ENCODE results near the gene TBC1D14. TPM values are rescaled to one million over a fixed set of nuclear protein-coding genes. Genes with fewer than 3 reads are reported as not detected.

Gene TBC1D14
- total RNA-seq, 1 experiment from 2014 or later: 44.3 TPM

DNA sequence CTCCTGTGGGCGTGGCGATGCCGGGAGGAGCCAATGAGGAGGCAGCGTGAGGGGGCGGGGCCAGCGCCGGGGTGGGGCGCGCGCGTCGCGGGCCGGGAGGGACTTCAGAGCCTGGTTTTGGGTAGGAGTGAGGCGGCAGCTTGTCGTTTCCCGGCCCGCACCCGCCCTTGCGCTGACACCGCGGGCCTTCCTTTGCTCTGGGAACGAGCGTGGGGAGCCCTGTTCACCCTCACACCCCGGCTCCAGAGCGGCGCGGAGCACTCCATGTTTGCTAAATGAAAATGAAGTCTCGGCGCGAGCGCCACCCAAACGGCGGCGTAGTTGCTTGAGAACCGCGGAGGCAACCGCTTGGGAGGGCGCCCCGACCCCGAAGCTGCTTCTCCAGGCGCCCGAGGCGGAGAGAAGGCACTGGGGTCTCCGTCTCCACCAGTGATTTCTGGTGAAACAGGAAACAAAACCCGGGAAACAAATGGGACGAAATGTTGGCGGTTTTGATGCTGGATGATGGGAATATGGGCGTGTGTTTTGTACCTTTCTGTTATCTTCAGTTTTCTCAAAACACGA is 158.7 kb downstream of the TBC1D14 start:
- POLR2A ChIA-PET (ENCODE audit: low non-redundant PET): interaction anchor here (1.0 kb wide), 1 partner anchor 9 kb away, joined by 3 read pairs; no protein-coding TSS in a partner anchor
- CTCF ChIA-PET: interaction anchor here (0.6 to 1.2 kb wide), 2 partner anchors 18 to 94 kb away, joined by 4 to 12 read pairs; no protein-coding TSS in a partner anchor
- peaks cover 6% of the 10 kb centered on the region for H3K4me1 ChIP-seq (ENCODE audit: insufficient read depth, low read length, poor library complexity, severe bottlenecking)
- intact Hi-C loops (cut with micrococcal nuclease; ENCODE audit: unreplicated experiment): loop anchor here (5.0 kb wide), 1 partner anchor 96 kb away; no protein-coding TSS in a partner anchor
- TF ChIP-seq EZH2 (IDR thresholded peaks at IDR 0.05; ENCODE audit: borderline replicate concordance, low read depth, low read length, poor library complexity, severe bottlenecking) (no peak), CTCF (conservative IDR thresholded peaks at IDR 0.05; ENCODE audit: low read depth, low read length) (no peak)
- BruUV-seq (replicated peaks): TSS peak; percentile 91
- peak overlapping the region; percentile 98 for H3K4me3 ChIP-seq (ENCODE audit: low read depth, low read length, poor library complexity, severe bottlenecking)
- no peaks in the 10 kb centered on the region for H3K9me3 ChIP-seq (ENCODE audit: low read depth, low read length, poor library complexity, severe bottlenecking)
- no peaks in the 10 kb centered on the region for H3K27me3 ChIP-seq (replicated peaks; ENCODE audit: insufficient read depth, low read depth, low read length, poor library complexity)
- DNase-seq (ENCODE audit: low spot score): no peak
- H3K36me3 ChIP-seq (ENCODE audit: insufficient read depth, low read length, poor library complexity, severe bottlenecking): peaks cover 14% of the 10 kb centered on the region
- H3K27ac ChIP-seq (ENCODE audit: low read depth, low read length, poor library complexity, severe bottlenecking): peak overlapping the region; percentile 85

DNA sequence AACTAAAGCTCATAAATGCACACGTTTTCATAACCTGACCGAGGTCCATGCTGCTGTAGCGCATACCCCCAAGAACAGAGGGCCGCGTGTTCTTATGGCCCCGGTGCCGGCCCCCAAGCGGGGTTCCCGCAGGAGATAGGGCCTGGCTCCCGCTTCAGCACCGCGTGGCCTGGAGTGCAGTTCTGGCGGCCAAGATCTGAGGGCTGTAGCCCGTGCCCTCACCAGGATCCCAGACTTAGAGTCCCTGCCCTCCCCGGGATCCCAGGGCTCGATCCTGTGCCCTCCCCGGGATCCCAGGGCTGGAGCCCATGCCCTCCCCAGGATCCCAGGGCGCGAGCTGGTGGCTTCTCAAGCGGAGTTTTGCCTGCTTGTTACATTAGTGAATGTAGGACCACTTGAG is 159.3 kb downstream of the TBC1D14 start:
- BruUV-seq (replicated peaks): no TSS peak
- DNase-seq (ENCODE audit: low spot score): peak; percentile 19

More for the DNA sequence above, 159.3 kb downstream of the TBC1D14 start:
- Histone ChIP-seq H3K4me3 (ENCODE audit: low read depth, low read length, poor library complexity, severe bottlenecking) (peak overlapping the region; percentile 98), H3K36me3 (ENCODE audit: insufficient read depth, low read length, poor library complexity, severe bottlenecking) (peaks cover 9% of the 10 kb centered on the region), H3K27ac (ENCODE audit: low read depth, low read length, poor library complexity, severe bottlenecking) (peak overlapping the region; percentile 85), H3K27me3 (replicated peaks; ENCODE audit: insufficient read depth, low read depth, low read length, poor library complexity) (no peaks in the 10 kb centered on the region), H3K9me3 (ENCODE audit: low read depth, low read length, poor library complexity, severe bottlenecking) (no peaks in the 10 kb centered on the region), H3K4me1 (ENCODE audit: insufficient read depth, low read length, poor library complexity, severe bottlenecking) (peaks cover 6% of the 10 kb centered on the region)
- ChIA-PET POLR2A (ENCODE audit: low non-redundant PET) (interaction anchor here (0.6 kb wide), 1 partner anchor 225 kb away, joined by 4 read pairs; no protein-coding TSS in a partner anchor), CTCF (interaction anchor here (1.2 kb wide), 1 partner anchor 95 kb away, joined by 4 read pairs; no protein-coding TSS in a partner anchor)
- intact Hi-C loops (cut with micrococcal nuclease; ENCODE audit: unreplicated experiment): loop anchor here (5.0 kb wide), 1 partner anchor 97 kb away; no protein-coding TSS in a partner anchor
- TF ChIP-seq CTCF (conservative IDR thresholded peaks at IDR 0.05; ENCODE audit: low read depth, low read length) (no peak), EZH2 (IDR thresholded peaks at IDR 0.05; ENCODE audit: borderline replicate concordance, low read depth, low read length, poor library complexity, severe bottlenecking) (no peak)
